ENCODE measurements around the gene MCCC1. TPM values are rescaled to one million over a fixed set of nuclear protein-coding genes. Genes with fewer than 3 reads are reported as not detected.
A peak's percentile ranks its signal among the peaks of the same experiment; 100 is the strongest.

The MCCC1 gene
- total and polyA plus RNA-seq, 10 of the 15 experiments (the other 5 are each of a cell fraction or from before 2014, with no cell fraction given): 35.0 to 71.7 (median 47.0) TPM

- RAD21 ChIA-PET (ENCODE audit: unreplicated experiment): interaction anchor here (0.8 to 1.4 kb wide), 4 partner anchors 13 to 473 kb away, joined by 3 to 7 read pairs (median 4); partner anchors contain the start of gene MCCC1
- H2AFZ ChIP-seq (ENCODE audit: control insufficient read depth, low read depth, low read length): no peak overlapping the region
- in situ Hi-C loops (cut with MboI): no loop called here
- no peak overlapping the region for H3K27ac ChIP-seq (ENCODE audit: control insufficient read depth, insufficient read depth)
- no peaks in the 10 kb centered on the region for H3K27me3 ChIP-seq (replicated peaks in 1 of 2; ENCODE audit: control insufficient read depth in 2 of 2, insufficient read depth in 2 of 2, low read length in 1 of 2)
- CTCF ChIA-PET: interaction anchor here (0.6 to 6.9 kb wide), 34 partner anchors 8 to 371 kb away, joined by 3 to 79 read pairs (median 4); partner anchors contain the start of gene MCCC1
- ATAC-seq (peak; percentile 54), FAIRE-seq (no peak), DNase-seq (ENCODE audit: low read depth, low spot score) (no peak)
- no peak overlapping the region for H3K4me3 ChIP-seq
- H3K4me1 ChIP-seq (ENCODE audit: control insufficient read depth, insufficient read depth, low read length): no peaks in the 10 kb centered on the region
- peaks cover 3% of the 10 kb centered on the region for H3K9me3 ChIP-seq (replicated peaks; ENCODE audit: control insufficient read depth, insufficient read depth, low read length)
- POLR2A ChIA-PET: interaction anchor here (0.6 to 0.7 kb wide), 2 partner anchors 12 to 13 kb away, joined by 3 read pairs; no protein-coding TSS in a partner anchor
- intact Hi-C loops (cut with micrococcal nuclease; ENCODE audit: unreplicated experiment): no loop called here
- 79% methylated on average over 9 of the region's 9 CpGs for WGBS (ENCODE audit: insufficient coverage, insufficient replicate concordance, low lambda C conversion rate, missing lambda C conversion rate)
- H3K9ac ChIP-seq (ENCODE audit: control insufficient read depth, insufficient read depth, low read length): no peak overlapping the region
- H3K36me3 ChIP-seq (ENCODE audit: control insufficient read depth in 2 of 2, insufficient read depth in 2 of 2, low read length in 1 of 2): peaks cover 6 to 30% of the 10 kb centered on the region in 2 experiments
- H3K4me2 ChIP-seq (ENCODE audit: control insufficient read depth, insufficient read depth): no peak overlapping the region
- no peaks in the 10 kb centered on the region for H3K79me2 ChIP-seq (ENCODE audit: control insufficient read depth, insufficient read depth, low read length)
- SMC1A ChIA-PET (ENCODE audit: uncharacterized antibody, unreplicated experiment): interaction anchor here (0.8 to 1.3 kb wide), 8 partner anchors 13 to 372 kb away, joined by 3 to 6 read pairs (median 4); partner anchors contain the start of gene MCCC1
- no TSS peak for BruUV-seq (replicated peaks)
- no peaks in the 10 kb centered on the region for H4K20me1 ChIP-seq (ENCODE audit: control insufficient read depth, insufficient read depth)
- TF ChIP-seq, protein P1, sequence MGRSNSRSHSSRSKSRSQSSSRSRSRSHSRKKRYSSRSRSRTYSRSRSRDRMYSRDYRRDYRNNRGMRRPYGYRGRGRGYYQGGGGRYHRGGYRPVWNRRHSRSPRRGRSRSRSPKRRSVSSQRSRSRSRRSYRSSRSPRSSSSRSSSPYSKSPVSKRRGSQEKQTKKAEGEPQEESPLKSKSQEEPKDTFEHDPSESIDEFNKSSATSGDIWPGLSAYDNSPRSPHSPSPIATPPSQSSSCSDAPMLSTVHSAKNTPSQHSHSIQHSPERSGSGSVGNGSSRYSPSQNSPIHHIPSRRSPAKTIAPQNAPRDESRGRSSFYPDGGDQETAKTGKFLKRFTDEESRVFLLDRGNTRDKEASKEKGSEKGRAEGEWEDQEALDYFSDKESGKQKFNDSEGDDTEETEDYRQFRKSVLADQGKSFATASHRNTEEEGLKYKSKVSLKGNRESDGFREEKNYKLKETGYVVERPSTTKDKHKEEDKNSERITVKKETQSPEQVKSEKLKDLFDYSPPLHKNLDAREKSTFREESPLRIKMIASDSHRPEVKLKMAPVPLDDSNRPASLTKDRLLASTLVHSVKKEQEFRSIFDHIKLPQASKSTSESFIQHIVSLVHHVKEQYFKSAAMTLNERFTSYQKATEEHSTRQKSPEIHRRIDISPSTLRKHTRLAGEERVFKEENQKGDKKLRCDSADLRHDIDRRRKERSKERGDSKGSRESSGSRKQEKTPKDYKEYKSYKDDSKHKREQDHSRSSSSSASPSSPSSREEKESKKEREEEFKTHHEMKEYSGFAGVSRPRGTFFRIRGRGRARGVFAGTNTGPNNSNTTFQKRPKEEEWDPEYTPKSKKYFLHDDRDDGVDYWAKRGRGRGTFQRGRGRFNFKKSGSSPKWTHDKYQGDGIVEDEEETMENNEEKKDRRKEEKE (IDR thresholded peaks at IDR 0.05): no peak
- TF ChIP-seq SREBF2 (IDR thresholded peaks at IDR 0.05; ENCODE audit: low read length) (no peak), CTCF (IDR thresholded peaks at IDR 0.05 in 2 of 3, conservative IDR thresholded peaks at IDR 0.05 in 1 of 3; ENCODE audit: control insufficient read depth in 2 of 3, extremely low read depth in 1 of 3, insufficient read depth in 1 of 3, low read depth in 3 of 3, low read length in 3 of 3) (peak; percentile 26 to 50 (median 36); a peak in 5 of 6 replicates), PRDM15 (CRISPR knock-in tag; IDR thresholded peaks at IDR 0.05) (no peak), MTA3 (IDR thresholded peaks at IDR 0.05; ENCODE audit: borderline replicate concordance, low read length) (no peak), MYB (IDR thresholded peaks at IDR 0.05; ENCODE audit: borderline replicate concordance, low read depth, low read length) (no peak), SKIL (IDR thresholded peaks at IDR 0.05; ENCODE audit: low read depth, poor library complexity, severe bottlenecking) (no peak), POLR2AphosphoS5 (IDR thresholded peaks at IDR 0.05; ENCODE audit: low read length) (no peak), YY1 (IDR thresholded peaks at IDR 0.05; ENCODE audit: low read depth, low read length) (peak; percentile 30; the same call in 1 of the 2 replicates)
These were observed 13.5 kb downstream of the MCCC1 start for GRCh38 chr3:183085634-183086390.

All from GM12878 (cell line).